CD4-positive, alpha-beta T cell treated with Interleukin-10 for 1 hour (primary cell): ENCODE measurements around the gene DBNL.

Experiments used
- DNase-seq: peaks from one replicate; pipeline ENCODE4 v3.0.0-alpha.2; 2020

DBNL gene

GRCh38 chr7:44101303-44101965 lies 56.9 kb downstream of the DBNL start:
- DNase-seq, result no peak

GRCh38 chr7:44101966-44102845 lies 57.7 kb downstream of the DBNL start:
- DNase-seq, result no peak

GRCh38 chr7:44102846-44103565 lies 58.5 kb downstream of the DBNL start:
- DNase-seq, result no peak

DNA sequence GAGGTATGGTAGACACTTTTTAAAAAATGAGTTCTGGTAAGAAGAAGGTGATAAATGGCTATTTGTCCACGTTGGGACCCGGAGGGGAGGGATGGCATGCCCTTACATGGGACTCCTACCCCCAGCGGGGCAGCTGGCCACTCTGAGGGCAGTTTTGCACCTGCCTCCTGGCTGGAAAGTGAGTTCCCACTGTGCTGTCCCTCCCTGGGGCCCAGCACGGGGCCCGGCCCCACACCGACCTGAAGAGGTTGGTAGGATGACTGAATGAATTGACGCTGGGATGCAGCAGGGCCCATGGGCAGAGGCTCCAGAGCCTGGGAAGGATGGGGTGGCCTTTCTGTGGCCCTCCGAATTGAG lies 59.0 kb downstream of the DBNL start:
- DNase-seq, result no peak

DNA sequence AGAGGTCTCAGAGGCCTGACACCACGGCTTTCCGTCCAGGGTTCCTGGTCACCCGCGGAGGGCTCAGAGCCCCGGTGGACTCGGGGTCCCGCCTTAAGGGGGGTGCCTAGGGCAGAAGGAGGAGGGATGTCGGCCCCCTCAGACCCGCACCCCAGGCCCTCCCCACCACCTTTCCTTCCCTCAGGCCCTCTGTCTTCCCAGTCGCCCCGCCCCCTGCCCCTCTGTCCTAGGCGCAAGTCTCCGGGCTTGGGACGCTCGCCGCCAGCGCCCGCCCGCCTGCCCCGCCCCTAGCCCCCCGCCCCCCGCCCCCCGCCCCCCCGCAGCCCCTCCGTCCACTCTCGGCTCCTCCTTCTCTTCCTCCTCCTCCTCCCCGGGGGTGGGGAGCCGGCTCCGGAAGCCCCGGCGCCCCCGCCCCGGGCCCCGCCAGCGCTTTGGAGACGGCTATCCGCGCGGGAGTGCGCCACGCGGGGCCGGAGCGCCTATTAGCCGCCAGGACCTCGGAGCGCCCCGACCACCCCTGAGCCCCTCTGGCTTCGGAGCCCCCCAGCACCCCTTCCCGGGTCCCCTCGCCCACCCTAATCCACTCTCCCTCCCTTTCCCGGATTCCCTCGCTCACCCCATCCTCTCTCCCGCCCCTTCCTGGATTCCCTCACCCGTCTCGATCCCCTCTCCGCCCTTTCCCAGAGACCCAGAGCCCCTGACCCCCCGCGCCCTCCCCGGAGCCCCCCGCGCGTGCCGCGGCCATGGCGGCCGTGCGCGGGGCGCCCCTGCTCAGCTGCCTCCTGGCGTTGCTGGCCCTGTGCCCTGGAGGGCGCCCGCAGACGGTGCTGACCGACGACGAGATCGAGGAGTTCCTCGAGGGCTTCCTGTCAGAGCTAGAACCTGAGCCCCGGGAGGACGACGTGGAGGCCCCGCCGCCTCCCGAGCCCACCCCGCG lies 59.7 kb downstream of the DBNL start, which contains the start of gene AEBP1:
TSS of gene AEBP1 (plus strand) at position 423 of the 937 bp plus-strand sequence. CDS start at position 744, 321 bp downstream.
- peak; percentile 23 for DNase-seq

- DNase-seq, result no peak
These were observed 60.6 kb downstream of the DBNL start for GRCh38 chr7:44104860-44105771.

DNA sequence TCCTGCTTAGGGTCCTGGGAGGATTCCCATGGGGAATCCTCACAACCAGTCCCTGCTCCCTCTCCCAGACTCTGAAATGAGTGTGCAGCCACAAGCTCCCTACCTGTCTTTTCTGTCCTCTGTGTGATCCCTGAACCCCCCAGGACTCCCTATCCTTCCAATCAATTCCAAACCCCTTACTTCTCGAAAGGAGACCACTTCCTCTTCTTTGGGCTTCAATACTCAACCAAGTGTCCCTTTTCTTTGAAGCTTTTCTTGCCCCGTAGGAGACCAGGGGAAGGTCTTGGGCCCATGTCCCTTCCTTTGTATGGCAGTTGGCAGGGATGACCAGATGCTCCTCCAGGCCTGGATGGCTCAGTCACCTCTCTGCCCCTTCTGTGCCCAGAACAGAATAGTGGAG lies 61.3 kb downstream of the DBNL start:
- DNase-seq, result no peak

GRCh38 chr7:44106311-44107065 lies 62.0 kb downstream of the DBNL start:
- no peak for DNase-seq

DNA sequence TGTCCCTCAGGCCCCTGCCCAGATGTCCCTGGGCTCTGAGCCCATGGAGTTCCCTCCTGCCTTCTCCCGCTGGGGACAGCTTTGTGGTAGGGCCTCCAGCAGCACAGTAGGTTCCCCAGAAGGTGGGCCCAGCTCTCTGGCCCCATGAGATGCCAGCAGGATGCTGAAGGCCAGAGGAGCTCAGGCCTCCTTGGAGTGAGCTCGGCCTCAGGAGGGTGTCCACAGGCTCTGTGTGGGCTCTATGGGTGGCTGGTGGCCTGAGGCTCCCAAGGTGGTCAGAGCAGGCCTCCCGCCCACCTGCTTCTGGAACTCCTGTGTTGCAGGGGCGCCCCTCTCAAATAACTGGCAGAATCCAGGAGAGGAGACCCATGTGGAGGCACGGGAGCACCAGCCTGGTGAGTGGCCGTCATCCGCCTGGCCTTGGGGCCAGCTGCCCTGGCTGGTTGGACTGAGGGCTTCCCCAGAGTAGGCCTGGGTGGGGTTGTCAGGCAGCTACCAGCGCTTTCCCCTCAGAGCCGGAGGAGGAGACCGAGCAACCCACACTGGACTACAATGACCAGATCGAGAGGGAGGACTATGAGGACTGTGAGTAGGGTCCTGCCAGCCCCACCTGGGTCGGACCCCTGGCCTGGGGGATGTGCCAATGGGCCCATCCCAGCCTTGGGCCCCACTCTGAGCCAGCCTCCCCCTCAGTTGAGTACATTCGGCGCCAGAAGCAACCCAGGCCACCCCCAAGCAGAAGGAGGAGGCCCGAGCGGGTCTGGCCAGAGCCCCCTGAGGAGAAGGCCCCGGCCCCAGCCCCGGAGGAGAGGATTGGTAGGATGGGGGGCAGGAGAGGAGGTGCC lies 62.8 kb downstream of the DBNL start:
- DNase-seq, result no peak

DNA sequence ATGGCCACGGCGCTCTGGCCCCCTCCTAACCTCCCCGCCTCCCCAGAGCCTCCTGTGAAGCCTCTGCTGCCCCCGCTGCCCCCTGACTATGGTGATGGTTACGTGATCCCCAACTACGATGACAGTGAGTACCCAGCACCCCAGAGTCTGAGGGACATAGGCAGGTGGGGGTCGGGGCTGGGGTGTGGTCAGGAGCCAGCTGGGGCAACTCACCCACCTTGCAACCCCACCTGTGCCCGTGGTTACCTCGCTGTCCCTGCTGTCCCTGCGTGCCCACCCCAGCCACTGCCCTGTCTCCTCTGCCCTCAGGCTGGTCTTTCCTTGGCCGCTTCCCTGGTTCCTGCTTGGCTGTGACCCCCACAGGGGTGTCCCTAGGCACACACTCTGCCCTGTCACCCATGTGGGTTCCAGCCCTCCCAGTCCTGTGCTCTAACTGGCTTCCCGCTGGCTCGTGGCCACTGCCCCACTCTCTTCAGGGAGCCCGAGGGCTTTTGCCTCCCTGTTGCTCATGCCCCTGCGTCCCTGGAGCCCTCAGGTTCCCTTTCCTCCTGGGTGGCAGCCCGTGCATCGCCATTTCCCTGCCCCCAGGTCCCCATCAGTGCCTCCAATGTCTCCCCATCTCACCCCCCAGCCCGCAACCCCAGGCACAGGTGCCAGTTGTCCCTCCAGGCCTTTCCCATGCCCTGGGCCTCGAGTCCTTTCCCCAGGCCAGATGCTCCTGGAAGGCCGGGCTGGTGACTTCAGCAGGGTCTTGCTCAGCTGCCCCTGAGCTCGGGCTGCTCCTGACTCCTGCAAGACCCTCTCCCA lies 63.7 kb downstream of the DBNL start:
- DNase-seq, result no peak

DNA sequence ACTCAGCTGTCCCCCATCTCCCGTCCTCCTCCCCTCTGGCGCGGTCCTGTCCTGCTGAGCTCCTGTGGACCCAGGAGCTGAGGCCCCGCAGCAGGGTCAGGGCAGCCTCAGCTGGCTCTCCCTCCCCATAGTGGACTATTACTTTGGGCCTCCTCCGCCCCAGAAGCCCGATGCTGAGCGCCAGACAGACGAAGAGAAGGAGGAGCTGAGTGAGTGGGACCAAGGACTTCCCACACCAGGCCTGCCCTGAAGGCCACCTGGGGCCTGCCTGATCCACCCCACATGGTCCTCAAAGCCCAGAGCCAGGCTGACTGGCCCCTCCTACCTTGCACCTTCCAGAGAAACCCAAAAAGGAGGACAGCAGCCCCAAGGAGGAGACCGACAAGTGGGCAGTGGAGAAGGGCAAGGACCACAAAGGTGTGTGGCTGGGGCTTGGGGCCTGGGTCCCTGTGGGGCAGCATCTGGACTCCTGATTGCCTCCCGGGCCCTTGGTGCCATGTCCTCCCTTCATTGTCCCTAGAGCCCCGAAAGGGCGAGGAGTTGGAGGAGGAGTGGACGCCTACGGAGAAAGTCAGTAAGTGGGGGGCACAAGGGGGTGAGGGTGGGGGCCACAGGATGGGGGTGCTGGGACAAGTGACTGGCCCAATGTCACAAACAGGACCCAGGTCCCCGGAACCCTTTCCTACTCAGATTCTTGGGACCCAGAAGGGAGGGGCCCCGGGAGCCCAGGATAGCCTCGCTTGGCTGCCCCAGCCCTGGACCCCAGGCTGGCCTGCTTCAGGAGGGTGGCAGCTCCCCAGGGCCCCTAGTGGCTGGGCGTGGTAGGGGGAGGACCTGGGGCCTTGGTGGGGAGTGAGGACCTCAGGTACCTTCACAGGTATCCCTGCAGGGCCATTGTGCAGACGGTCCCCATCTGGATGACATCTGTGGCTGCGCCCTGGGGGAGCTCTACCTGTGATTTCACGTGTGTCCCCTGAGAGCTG lies 64.6 kb downstream of the DBNL start:
- no peak for DNase-seq

- DNase-seq, result no peak
These were observed 65.5 kb downstream of the DBNL start for GRCh38 chr7:44109991-44110390.

- DNase-seq, result no peak
These were observed 66.5 kb downstream of the DBNL start for GRCh38 chr7:44110719-44111635.
